HL-60 (cell line): ENCODE results near the gene PLXDC2.

ENCODE experiments used
- DNase-seq, 2 experiments: peaks; one replicate each; pipeline ENCODE4 v3.0.0-alpha.2; 2010 to 2020; ENCODE audit warnings: low read depth in 1 of 2, low spot score in 1 of 2
- H3K27ac ChIP-seq: fragments of 250-450 bp; sonication (Bioruptor Pico); replicated peaks from 2 replicates; pipeline ENCODE4 v1.5.1; 2020; ENCODE audit warnings: mild to moderate bottlenecking, moderate library complexity
- H3K27me3 ChIP-seq: fragments of 250-450 bp; sonication (Bioruptor Pico); 2 replicates; pipeline ENCODE4 v1.5.1; 2021; ENCODE audit warnings: mild to moderate bottlenecking, moderate library complexity; ENCODE audit not compliant: insufficient read depth, poor library complexity, severe bottlenecking
- H3K4me3 ChIP-seq: replicated peaks from 2 replicates; pipeline ENCODE4 v1.5.1; 2011; ENCODE audit warnings: mild to moderate bottlenecking, control low read depth, low read length; ENCODE audit not compliant: insufficient read depth
- CTCF ChIP-seq: IDR thresholded peaks from one replicate; pipeline ENCODE4 v1.5.1; 2011; ENCODE audit warnings: low read length, control low read depth, inconsistent platforms; ENCODE audit not compliant: insufficient read depth
- GABPA ChIP-seq: IDR thresholded peaks from 2 replicates; pipeline ENCODE4 v1.6.1; 2012; ENCODE audit warnings: low read depth
- POLR2AphosphoS5 ChIP-seq: IDR thresholded peaks from 2 replicates; pipeline ENCODE4 v1.6.1; 2012; ENCODE audit warnings: low read depth
- REST ChIP-seq: IDR thresholded peaks from 2 replicates; pipeline ENCODE4 v1.6.1; 2012; ENCODE audit warnings: low read depth; ENCODE audit not compliant: insufficient replicate concordance
- SPI1 ChIP-seq: IDR thresholded peaks from 2 replicates; pipeline ENCODE4 v1.6.1; 2012; ENCODE audit warnings: low read depth, mild to moderate bottlenecking, borderline replicate concordance

PLXDC2 gene

GRCh38 chr10:19801369-19801768 lies 14.9 kb upstream of the PLXDC2 start:
- DNase-seq, result no peak
- TF ChIP-seq REST, result no peak
- TF ChIP-seq CTCF, result no peak
- no peak for TF ChIP-seq SPI1
- no peak for TF ChIP-seq GABPA
- TF ChIP-seq POLR2AphosphoS5, result no peak
- H3K4me3 ChIP-seq, result no peak overlapping the region
- H3K27me3 ChIP-seq, result no peaks in the 10 kb centered on the region
- H3K27ac ChIP-seq, result no peak overlapping the region

GRCh38 chr10:19803676-19804075 lies 12.6 kb upstream of the PLXDC2 start:
- TF ChIP-seq REST, result no peak
- no peak overlapping the region for H3K27ac ChIP-seq
- no peaks in the 10 kb centered on the region for H3K27me3 ChIP-seq
- no peak for DNase-seq
- no peak overlapping the region for H3K4me3 ChIP-seq

GRCh38 chr10:19809481-19809880 lies 6.8 kb upstream of the PLXDC2 start:
- Histone ChIP-seq H3K27ac (no peak overlapping the region), H3K4me3 (no peak overlapping the region), H3K27me3 (no peaks in the 10 kb centered on the region)
- DNase-seq, result no peak
- TF ChIP-seq SPI1 (no peak), CTCF (no peak), GABPA (no peak), REST (no peak), POLR2AphosphoS5 (no peak)

- no peak overlapping the region for H3K4me3 ChIP-seq
- H3K27ac ChIP-seq, result no peak overlapping the region
- H3K27me3 ChIP-seq, result no peaks in the 10 kb centered on the region
- no peak for DNase-seq
- TF ChIP-seq GABPA (no peak), REST (no peak), CTCF (no peak), POLR2AphosphoS5 (no peak), SPI1 (no peak)
Observed at GRCh38 chr10:19811540-19811939, 4.7 kb upstream of the PLXDC2 start.
